GM18861 (cell line): ENCODE measurements around the gene G6PC3.

Source experiments
- ATAC-seq: cut with Tn5 transposase; IDR thresholded peaks from one replicate; pipeline ENCODE4 v1.9.1; 2021; ENCODE audit not compliant: unreplicated experiment

Gene G6PC3

GRCh38 chr17:44121997-44122815 lies 51.7 kb downstream of the G6PC3 start:
- ATAC-seq, result no peak

GRCh38 chr17:44122816-44123355 lies 52.4 kb downstream of the G6PC3 start:
- no peak for ATAC-seq

DNA sequence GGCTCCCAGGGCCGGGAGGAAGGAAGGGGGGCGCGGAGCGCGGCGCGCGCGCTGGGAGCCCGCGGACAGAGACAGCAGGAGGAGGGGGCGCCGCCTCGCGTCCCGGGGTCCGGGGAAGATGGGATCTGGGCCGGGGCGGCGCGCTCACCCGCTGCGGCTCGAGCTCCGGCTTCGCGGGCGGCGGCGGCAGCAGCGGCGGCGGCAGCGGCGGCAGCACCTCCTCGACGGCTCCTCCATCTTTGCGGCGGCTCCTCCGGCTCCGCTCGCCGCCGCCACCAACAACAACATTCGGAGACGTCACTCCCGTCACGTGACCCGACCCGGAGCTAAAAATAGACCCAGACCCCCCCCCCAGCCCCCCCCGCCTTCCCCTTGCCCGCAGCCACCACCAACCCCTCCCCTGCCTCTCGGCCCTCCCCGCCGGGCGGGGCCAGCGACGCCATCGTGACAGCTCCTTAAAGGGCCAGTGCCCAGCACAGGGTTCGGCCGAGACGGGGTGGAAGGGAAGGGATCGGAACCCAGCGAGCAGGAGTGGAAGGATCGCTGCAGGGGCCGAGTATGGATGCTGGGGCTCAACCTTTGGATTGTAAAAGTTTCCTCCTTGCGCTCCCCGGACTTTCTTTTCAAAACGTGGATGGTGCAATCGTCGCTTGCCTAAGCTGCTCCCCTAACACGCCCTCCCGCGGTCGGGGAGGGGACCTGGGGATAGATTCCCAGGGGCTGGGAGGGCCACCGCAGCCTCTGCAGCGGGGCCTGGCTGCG lies 53.0 kb downstream of the G6PC3 start, which contains the start of gene HDAC5:
Gene HDAC5, minus strand, starts transcription at position 286 of the 762 bp plus-strand sequence. CDS start 6,126 bp downstream, outside the sequence.
- ATAC-seq, result peak; percentile 71

- no peak for ATAC-seq
Measured at GRCh38 chr17:44124118-44124438, 53.5 kb downstream of the G6PC3 start.
